NT2/D1 (cell line): Measurements from ENCODE around the gene METTL25B.
A peak's percentile ranks its signal among the peaks of the same experiment; 100 is the strongest.

Experiments
- SUZ12 ChIP-seq: IDR thresholded peaks from 2 replicates; pipeline ENCODE4 v1.6.1; 2011; ENCODE audit not compliant: insufficient read length, insufficient read depth; ENCODE audit errors: extremely low read depth
- YY1 ChIP-seq: IDR thresholded peaks from 2 replicates; pipeline ENCODE4 v1.6.1; 2011; ENCODE audit not compliant: insufficient read length, insufficient read depth
- ZNF274 ChIP-seq: IDR thresholded peaks from 2 replicates; pipeline ENCODE4 v1.6.1; 2011; ENCODE audit warnings: mild to moderate bottlenecking, low read depth, low read length

- TF ChIP-seq SUZ12 (no peak), YY1 (peak; percentile 74), ZNF274 (no peak)
These were observed 12.6 kb downstream of the METTL25B start, which contains the start of gene MRPL24 for GRCh38 chr1:156740741-156741480.
